Panc1 (cell line): Measurements from ENCODE around the gene CD38. TPM values are rescaled to one million over a fixed set of nuclear protein-coding genes. Genes with fewer than 3 reads are reported as not detected.

Experiments used
- ATAC-seq: fragments of 200-7000 bp; cut with Tn5 transposase; 2 replicates; pipeline ENCODE4 v1.9.1; 2020; ENCODE audit warnings: mild to moderate bottlenecking, moderate library complexity
- BruUV-seq: library from RNA; stranded (reverse); fragments of 400-500 nt; replicated peaks from 2 replicates; lab custom pipeline; 2021; lab: Mats Ljungman, UMichigan
- CTCF ChIA-PET: fragments of 300-600 bp; sonication (Branson Sonifier 250); formaldehyde crosslinking; loops from one replicate; lab custom pipeline; 2022; ENCODE audit warnings: antibody characterized with exemption; lab: Charles Lee
- POLR2A ChIA-PET: fragments of 300-600 bp; sonication (Branson Sonifier 250); formaldehyde crosslinking; loops from one replicate; lab custom pipeline; 2022; ENCODE audit warnings: antibody characterized with exemption; lab: Charles Lee
- DNase-seq: peaks from one replicate; pipeline ENCODE4 v3.0.0-alpha.2; 2010; ENCODE audit warnings: low read depth, low spot score
- H3K27ac ChIP-seq: 2 replicates; pipeline ENCODE4 v1.5.1; 2011; ENCODE audit warnings: mild to moderate bottlenecking, low read length, inconsistent platforms
- H3K27me3 ChIP-seq: fragments of 200-500 bp; sonication (Bioruptor generic); 2 replicates; pipeline ENCODE4 v1.6.0; 2014; ENCODE audit warnings: low read length, inconsistent platforms; ENCODE audit not compliant: control insufficient read depth, insufficient read depth
- H3K36me3 ChIP-seq: fragments of 200-500 bp; sonication (Bioruptor generic); 2 replicates; pipeline ENCODE4 v1.5.1; 2014; ENCODE audit warnings: inconsistent platforms, mild to moderate bottlenecking, low read length, moderate library complexity; ENCODE audit not compliant: control insufficient read depth, insufficient read depth
- H3K4me1 ChIP-seq: 2 replicates; pipeline ENCODE4 v1.5.1; 2011; ENCODE audit warnings: inconsistent platforms, mild to moderate bottlenecking, low read length, moderate library complexity; ENCODE audit not compliant: control insufficient read depth, insufficient read depth
- H3K4me3 ChIP-seq, 2 experiments: 2 replicates each; pipeline ENCODE4 v1.5.1; 2011 to 2012; ENCODE audit warnings: low read depth in 2 of 2, low read length in 2 of 2, mild to moderate bottlenecking in 2 of 2, inconsistent platforms in 1 of 2, moderate library complexity in 1 of 2
- H3K9me3 ChIP-seq: fragments of 200-500 bp; sonication (Bioruptor generic); 2 replicates; pipeline ENCODE4 v1.5.1; 2014; ENCODE audit warnings: low read depth, mild to moderate bottlenecking, inconsistent platforms, low read length, moderate library complexity; ENCODE audit not compliant: control insufficient read depth, insufficient read depth
- CTCF ChIP-seq: fragments of 450-650 bp; IDR thresholded peaks from 2 replicates; pipeline ENCODE4 v1.5.1; 2017; ENCODE audit warnings: mild to moderate bottlenecking
- POLR2AphosphoS5 ChIP-seq: IDR thresholded peaks from 2 replicates; pipeline ENCODE4 v1.6.1; 2012; ENCODE audit warnings: mild to moderate bottlenecking, low read depth, low read length, moderate library complexity
- SIN3A ChIP-seq: IDR thresholded peaks from 2 replicates; pipeline ENCODE4 v1.6.1; 2012; ENCODE audit warnings: low read depth, mild to moderate bottlenecking, low read length, moderate library complexity, borderline replicate concordance; ENCODE audit not compliant: insufficient read depth
- TCF7L2 ChIP-seq: IDR thresholded peaks from 2 replicates; pipeline ENCODE4 v1.6.1; 2011; ENCODE audit warnings: mild to moderate bottlenecking, low read depth, low read length, inconsistent platforms
- in situ Hi-C: cut with HindIII; loops from 2 replicates; pipeline ENCODE4 v1.10.0; 2016; ENCODE audit warnings: low sequenced_read_pairs, low pct_unique_long_range_greater_than_20kb
- intact Hi-C: fragments of 100-400 bp; cut with micrococcal nuclease; formaldehyde crosslinking; loops from one replicate; pipeline ENCODE4 v1.10.0; 2022; ENCODE audit not compliant: unreplicated experiment
- total RNA-seq: library from RNA; stranded (reverse); gene quantifications from one replicate; pipeline ENCODE4 v1.2.1, GENCODE V29; 2021; ENCODE audit not compliant: unreplicated experiment
- TF ChIP-seq, protein P1 (sequence below), 2 experiments: IDR thresholded peaks; 2 replicates each; pipeline ENCODE4 v1.6.1; 2011 to 2012; ENCODE audit warnings: low read depth in 2 of 2, control low read depth in 1 of 2, low read length in 1 of 2, mild to moderate bottlenecking in 1 of 2, moderate library complexity in 1 of 2; ENCODE audit not compliant: insufficient read depth in 1 of 2

The CD38 gene
- total RNA-seq, 1 experiment from 2014 or later, result 0.15 TPM

- DNase-seq (no peak), ATAC-seq (no peak)
- Histone ChIP-seq H3K27ac (no peak overlapping the region), H3K36me3 (no peaks in the 10 kb centered on the region), H3K27me3 (no peaks in the 10 kb centered on the region), H3K9me3 (no peaks in the 10 kb centered on the region), H3K4me3 (no peak overlapping the region), H3K4me1 (no peaks in the 10 kb centered on the region)
- no TSS peak for BruUV-seq
- no peak for TF ChIP-seq POLR2AphosphoS5
- TF ChIP-seq TCF7L2, result no peak
- TF ChIP-seq, protein P1, sequence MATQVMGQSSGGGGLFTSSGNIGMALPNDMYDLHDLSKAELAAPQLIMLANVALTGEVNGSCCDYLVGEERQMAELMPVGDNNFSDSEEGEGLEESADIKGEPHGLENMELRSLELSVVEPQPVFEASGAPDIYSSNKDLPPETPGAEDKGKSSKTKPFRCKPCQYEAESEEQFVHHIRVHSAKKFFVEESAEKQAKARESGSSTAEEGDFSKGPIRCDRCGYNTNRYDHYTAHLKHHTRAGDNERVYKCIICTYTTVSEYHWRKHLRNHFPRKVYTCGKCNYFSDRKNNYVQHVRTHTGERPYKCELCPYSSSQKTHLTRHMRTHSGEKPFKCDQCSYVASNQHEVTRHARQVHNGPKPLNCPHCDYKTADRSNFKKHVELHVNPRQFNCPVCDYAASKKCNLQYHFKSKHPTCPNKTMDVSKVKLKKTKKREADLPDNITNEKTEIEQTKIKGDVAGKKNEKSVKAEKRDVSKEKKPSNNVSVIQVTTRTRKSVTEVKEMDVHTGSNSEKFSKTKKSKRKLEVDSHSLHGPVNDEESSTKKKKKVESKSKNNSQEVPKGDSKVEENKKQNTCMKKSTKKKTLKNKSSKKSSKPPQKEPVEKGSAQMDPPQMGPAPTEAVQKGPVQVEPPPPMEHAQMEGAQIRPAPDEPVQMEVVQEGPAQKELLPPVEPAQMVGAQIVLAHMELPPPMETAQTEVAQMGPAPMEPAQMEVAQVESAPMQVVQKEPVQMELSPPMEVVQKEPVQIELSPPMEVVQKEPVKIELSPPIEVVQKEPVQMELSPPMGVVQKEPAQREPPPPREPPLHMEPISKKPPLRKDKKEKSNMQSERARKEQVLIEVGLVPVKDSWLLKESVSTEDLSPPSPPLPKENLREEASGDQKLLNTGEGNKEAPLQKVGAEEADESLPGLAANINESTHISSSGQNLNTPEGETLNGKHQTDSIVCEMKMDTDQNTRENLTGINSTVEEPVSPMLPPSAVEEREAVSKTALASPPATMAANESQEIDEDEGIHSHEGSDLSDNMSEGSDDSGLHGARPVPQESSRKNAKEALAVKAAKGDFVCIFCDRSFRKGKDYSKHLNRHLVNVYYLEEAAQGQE (IDR thresholded peaks at IDR 0.05; ENCODE audit: insufficient read depth in 1 of 2, low read depth in 2 of 2, low read length in 1 of 2), result no peak
- no peak for TF ChIP-seq CTCF
- no peak for TF ChIP-seq SIN3A
- in situ Hi-C loops (no loop called here), intact Hi-C loops (loop anchor here (1.0 kb wide), 2 partner anchors 74 to 119 kb away; no protein-coding TSS in a partner anchor)
- POLR2A ChIA-PET, result no interaction called here
- CTCF ChIA-PET, result no interaction called here
Measured at GRCh38 chr4:15881820-15882219, 103.7 kb downstream of the CD38 start.

DNA sequence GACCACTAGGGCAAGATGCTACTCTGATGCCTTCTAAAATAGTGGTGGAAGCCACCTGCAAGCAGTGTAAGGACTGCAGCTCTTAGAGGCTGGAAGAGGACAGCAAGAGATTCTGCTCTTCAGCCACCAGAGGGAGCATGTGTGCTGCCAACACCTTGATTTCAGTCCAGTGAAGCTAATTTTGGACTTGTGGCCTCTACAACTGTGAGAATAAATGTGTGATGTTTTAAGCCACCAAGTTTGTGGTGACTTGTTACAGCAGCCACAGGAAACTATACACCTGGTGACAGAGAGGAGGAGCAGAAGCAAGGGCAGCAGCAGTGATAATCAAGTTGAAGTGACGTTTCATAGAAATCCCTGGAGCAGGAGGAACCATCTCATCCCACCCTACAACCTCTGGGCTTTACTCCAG is 104.6 kb downstream of the CD38 start:
- no peak overlapping the region for H3K27ac ChIP-seq

More for the DNA sequence above, 104.6 kb downstream of the CD38 start:
- peak; percentile 88 for ATAC-seq
- intact Hi-C loops (loop anchor here (1.0 kb wide), 2 partner anchors 74 to 119 kb away; no protein-coding TSS in a partner anchor), in situ Hi-C loops (no loop called here)
- no peaks in the 10 kb centered on the region for H3K9me3 ChIP-seq
- ChIA-PET CTCF (interaction anchor here (0.7 to 2.0 kb wide), 6 partner anchors 17 to 118 kb away, joined by 3 to 26 read pairs (median 4); no protein-coding TSS in a partner anchor), POLR2A (no interaction called here)
- no peaks in the 10 kb centered on the region for H3K27me3 ChIP-seq
- no peaks in the 10 kb centered on the region for H3K36me3 ChIP-seq
- TF ChIP-seq TCF7L2 (no peak), POLR2AphosphoS5 (no peak), SIN3A (no peak), CTCF (peak; percentile 83)
- TF ChIP-seq, protein P1 (IDR thresholded peaks at IDR 0.05; ENCODE audit: insufficient read depth in 1 of 2, low read depth in 2 of 2, low read length in 1 of 2), result no peak
- H3K4me3 ChIP-seq, result no peak overlapping the region
- no peaks in the 10 kb centered on the region for H3K4me1 ChIP-seq
- no TSS peak for BruUV-seq
- DNase-seq, result peak; percentile 65
